ENCODE results near the gene AFAP1.

DNA sequence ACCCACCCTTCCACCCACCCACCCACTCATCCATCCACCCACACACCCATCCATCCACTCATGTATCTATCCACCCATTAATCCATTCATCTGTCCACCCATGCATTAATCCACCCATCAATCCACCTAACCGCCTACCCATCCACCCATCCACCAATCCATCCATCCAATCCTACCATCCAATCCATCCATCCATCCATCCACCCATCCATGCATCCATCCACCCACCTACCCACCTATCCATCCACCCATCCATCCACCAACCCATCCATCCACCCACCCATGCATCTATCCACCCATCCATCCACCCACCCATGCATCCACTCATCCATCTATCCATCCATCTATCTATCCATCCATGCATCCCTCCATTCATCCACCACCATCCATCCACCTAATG, 34.8 kb upstream of the AFAP1 start:
- TF ChIP-seq, protein P1, sequence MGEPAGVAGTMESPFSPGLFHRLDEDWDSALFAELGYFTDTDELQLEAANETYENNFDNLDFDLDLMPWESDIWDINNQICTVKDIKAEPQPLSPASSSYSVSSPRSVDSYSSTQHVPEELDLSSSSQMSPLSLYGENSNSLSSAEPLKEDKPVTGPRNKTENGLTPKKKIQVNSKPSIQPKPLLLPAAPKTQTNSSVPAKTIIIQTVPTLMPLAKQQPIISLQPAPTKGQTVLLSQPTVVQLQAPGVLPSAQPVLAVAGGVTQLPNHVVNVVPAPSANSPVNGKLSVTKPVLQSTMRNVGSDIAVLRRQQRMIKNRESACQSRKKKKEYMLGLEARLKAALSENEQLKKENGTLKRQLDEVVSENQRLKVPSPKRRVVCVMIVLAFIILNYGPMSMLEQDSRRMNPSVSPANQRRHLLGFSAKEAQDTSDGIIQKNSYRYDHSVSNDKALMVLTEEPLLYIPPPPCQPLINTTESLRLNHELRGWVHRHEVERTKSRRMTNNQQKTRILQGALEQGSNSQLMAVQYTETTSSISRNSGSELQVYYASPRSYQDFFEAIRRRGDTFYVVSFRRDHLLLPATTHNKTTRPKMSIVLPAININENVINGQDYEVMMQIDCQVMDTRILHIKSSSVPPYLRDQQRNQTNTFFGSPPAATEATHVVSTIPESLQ (CRISPR knock-in tag; IDR thresholded peaks at IDR 0.05): no peak
- TF ChIP-seq, protein P2, sequence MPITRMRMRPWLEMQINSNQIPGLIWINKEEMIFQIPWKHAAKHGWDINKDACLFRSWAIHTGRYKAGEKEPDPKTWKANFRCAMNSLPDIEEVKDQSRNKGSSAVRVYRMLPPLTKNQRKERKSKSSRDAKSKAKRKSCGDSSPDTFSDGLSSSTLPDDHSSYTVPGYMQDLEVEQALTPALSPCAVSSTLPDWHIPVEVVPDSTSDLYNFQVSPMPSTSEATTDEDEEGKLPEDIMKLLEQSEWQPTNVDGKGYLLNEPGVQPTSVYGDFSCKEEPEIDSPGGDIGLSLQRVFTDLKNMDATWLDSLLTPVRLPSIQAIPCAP (CRISPR knock-in tag; IDR thresholded peaks at IDR 0.05): no peak
- TF ChIP-seq ZNF219 (CRISPR knock-in tag; IDR thresholded peaks at IDR 0.05; ENCODE audit: borderline replicate concordance) (no peak), IRF2 (CRISPR knock-in tag; IDR thresholded peaks at IDR 0.05; ENCODE audit: borderline replicate concordance, low read depth) (no peak), NFYB (CRISPR knock-in tag; conservative IDR thresholded peaks at IDR 0.05; ENCODE audit: low read depth) (no peak), NR3C1 (CRISPR knock-in tag; conservative IDR thresholded peaks at IDR 0.05; ENCODE audit: low read depth) (no peak), FOXP1 (CRISPR knock-in tag; IDR thresholded peaks at IDR 0.05; ENCODE audit: borderline replicate concordance) (no peak), SMAD3 (CRISPR knock-in tag; IDR thresholded peaks at IDR 0.05; ENCODE audit: borderline replicate concordance) (no peak), CREB1 (CRISPR knock-in tag; IDR thresholded peaks at IDR 0.05) (no peak), ZNF317 (CRISPR knock-in tag; IDR thresholded peaks at IDR 0.05; ENCODE audit: borderline replicate concordance, low read depth) (no peak)
- TF ChIP-seq, protein P3, sequence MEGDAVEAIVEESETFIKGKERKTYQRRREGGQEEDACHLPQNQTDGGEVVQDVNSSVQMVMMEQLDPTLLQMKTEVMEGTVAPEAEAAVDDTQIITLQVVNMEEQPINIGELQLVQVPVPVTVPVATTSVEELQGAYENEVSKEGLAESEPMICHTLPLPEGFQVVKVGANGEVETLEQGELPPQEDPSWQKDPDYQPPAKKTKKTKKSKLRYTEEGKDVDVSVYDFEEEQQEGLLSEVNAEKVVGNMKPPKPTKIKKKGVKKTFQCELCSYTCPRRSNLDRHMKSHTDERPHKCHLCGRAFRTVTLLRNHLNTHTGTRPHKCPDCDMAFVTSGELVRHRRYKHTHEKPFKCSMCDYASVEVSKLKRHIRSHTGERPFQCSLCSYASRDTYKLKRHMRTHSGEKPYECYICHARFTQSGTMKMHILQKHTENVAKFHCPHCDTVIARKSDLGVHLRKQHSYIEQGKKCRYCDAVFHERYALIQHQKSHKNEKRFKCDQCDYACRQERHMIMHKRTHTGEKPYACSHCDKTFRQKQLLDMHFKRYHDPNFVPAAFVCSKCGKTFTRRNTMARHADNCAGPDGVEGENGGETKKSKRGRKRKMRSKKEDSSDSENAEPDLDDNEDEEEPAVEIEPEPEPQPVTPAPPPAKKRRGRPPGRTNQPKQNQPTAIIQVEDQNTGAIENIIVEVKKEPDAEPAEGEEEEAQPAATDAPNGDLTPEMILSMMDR (IDR thresholded peaks at IDR 0.05): no peak
- TF ChIP-seq, protein P4, sequence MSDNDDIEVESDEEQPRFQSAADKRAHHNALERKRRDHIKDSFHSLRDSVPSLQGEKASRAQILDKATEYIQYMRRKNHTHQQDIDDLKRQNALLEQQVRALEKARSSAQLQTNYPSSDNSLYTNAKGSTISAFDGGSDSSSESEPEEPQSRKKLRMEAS (CRISPR knock-in tag; IDR thresholded peaks at IDR 0.05): no peak
- TF ChIP-seq, protein P5, sequence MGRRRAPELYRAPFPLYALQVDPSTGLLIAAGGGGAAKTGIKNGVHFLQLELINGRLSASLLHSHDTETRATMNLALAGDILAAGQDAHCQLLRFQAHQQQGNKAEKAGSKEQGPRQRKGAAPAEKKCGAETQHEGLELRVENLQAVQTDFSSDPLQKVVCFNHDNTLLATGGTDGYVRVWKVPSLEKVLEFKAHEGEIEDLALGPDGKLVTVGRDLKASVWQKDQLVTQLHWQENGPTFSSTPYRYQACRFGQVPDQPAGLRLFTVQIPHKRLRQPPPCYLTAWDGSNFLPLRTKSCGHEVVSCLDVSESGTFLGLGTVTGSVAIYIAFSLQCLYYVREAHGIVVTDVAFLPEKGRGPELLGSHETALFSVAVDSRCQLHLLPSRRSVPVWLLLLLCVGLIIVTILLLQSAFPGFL (CRISPR knock-in tag; IDR thresholded peaks at IDR 0.05; ENCODE audit: borderline replicate concordance): no peak
